ENCODE data around the gene COL4A5.

GRCh38 chrX:108573136-108573535, 133.5 kb downstream of the COL4A5 start:
- TF ChIP-seq SP5 (CRISPR knock-in tag; IDR thresholded peaks at IDR 0.05; ENCODE audit: borderline replicate concordance, low read depth) (no peak), ZNF674 (CRISPR knock-in tag; IDR thresholded peaks at IDR 0.05; ENCODE audit: low read depth) (no peak), ZNF780A (CRISPR knock-in tag; IDR thresholded peaks at IDR 0.05) (no peak), POLR2AphosphoS5 (IDR thresholded peaks at IDR 0.05; ENCODE audit: low read depth, low read length) (no peak)

All from HepG2 (cell line).